Suppressor macrophage (primary cell): ENCODE measurements around the gene PAGE3.

ENCODE experiments used
- DNase-seq, 4 experiments: peaks; one replicate each; pipeline ENCODE4 v3.0.0-alpha.2; 2020 to 2022
- total RNA-seq, 17 experiments: gene quantifications; one replicate each; lab custom pipeline; 2026; ENCODE audit warnings: mixed read lengths in 6 of 17, inconsistent platforms in 3 of 17; lab: John Stamatoyannopoulos, UW

PAGE3 gene
- 0 to 0.11 (median 0) reads per million in 17 experiments for total RNA-seq

- DNase-seq, result no peak
Measured at GRCh38 chrX:55264816-55265215, at the start of gene PAGE3. TSS of gene PAGE3 (minus strand) at chrX:55264916. CDS start at chrX:55263903, 1,013 bp downstream.

- no peak for DNase-seq
Measured at GRCh38 chrX:55312655-55313054, 47.9 kb upstream of the PAGE3 start.

- DNase-seq, result no peak
Measured at GRCh38 chrX:55290963-55291362, 26.2 kb upstream of the PAGE3 start.

- DNase-seq, result no peak
Measured at GRCh38 chrX:55279832-55280231, 15.1 kb upstream of the PAGE3 start.

GRCh38 chrX:55260806-55261205, 3.9 kb downstream of the PAGE3 start:
- no peak for DNase-seq

- no peak for DNase-seq
Measured at GRCh38 chrX:55253528-55253927, 11.2 kb downstream of the PAGE3 start.

GRCh38 chrX:55240788-55241340, 23.9 kb downstream of the PAGE3 start:
- no peak for DNase-seq

- DNase-seq, result no peak
Measured at GRCh38 chrX:55220119-55220794, 44.5 kb downstream of the PAGE3 start, which contains the start of gene PAGE5. TSS of gene PAGE5 (plus strand) at chrX:55220346. CDS start at chrX:55221383, 1,037 bp downstream.

GRCh38 chrX:55213381-55213780, 51.3 kb downstream of the PAGE3 start:
- no peak for DNase-seq

GRCh38 chrX:55210931-55211677, 53.6 kb downstream of the PAGE3 start:
- no peak for DNase-seq
